ENCODE results near the gene ST3GAL3. TPM values are rescaled to one million over a fixed set of nuclear protein-coding genes. Genes with fewer than 3 reads are reported as not detected.
A peak's percentile ranks its signal among the peaks of the same experiment; 100 is the strongest.
"Not testable (repeated sequence)": the region's sequence is repeated elsewhere in the genome, so short reads cannot be mapped to it uniquely, and the experiment has no call there.

ST3GAL3 gene
- total RNA-seq, 1 donor from 2014 or later = 18.7 TPM

- TF ChIP-seq CTCF (IDR thresholded peaks at IDR 0.05) = no peak
- TF ChIP-seq POLR2A (IDR thresholded peaks at IDR 0.05) = no peak
- TF ChIP-seq POLR2AphosphoS5 (IDR thresholded peaks at IDR 0.05; ENCODE audit: insufficient read depth in 1 of 2, low read depth in 1 of 2) = no peak
- Histone ChIP-seq H3K27me3 (no peaks in the 10 kb centered on the region), H3K4me1 (peaks cover 14% of the 10 kb centered on the region), H3K9me3 (no peaks in the 10 kb centered on the region), H3K36me3 (no peaks in the 10 kb centered on the region), H3K4me3 (no peak overlapping the region), H3K27ac (no peak overlapping the region)
- DNase-seq (ENCODE audit: extremely low spot score in 2 of 2) = no peak
- intact Hi-C loops (cut with DNase I) = no loop called here
Measured at GRCh38 chr1:43832998-43833397, 125.7 kb downstream of the ST3GAL3 start.

- H3K36me3 ChIP-seq; H3K27me3 ChIP-seq; H3K9me3 ChIP-seq; H3K4me3 ChIP-seq; intact Hi-C loops (cut with DNase I); DNase-seq (ENCODE audit: extremely low spot score in 2 of 2): not testable (repeated sequence)
- peak overlapping the region; percentile 53 for H3K27ac ChIP-seq
- peaks cover 21% of the 10 kb centered on the region for H3K4me1 ChIP-seq
Measured at GRCh38 chr1:43833902-43834279, 126.6 kb downstream of the ST3GAL3 start.

GRCh38 chr1:43834280-43835081 lies 127.1 kb downstream of the ST3GAL3 start:
- H3K4me3 ChIP-seq = no peak overlapping the region
- H3K36me3 ChIP-seq = no peaks in the 10 kb centered on the region
- H3K27ac ChIP-seq = peak overlapping the region; percentile 53
- no peak for DNase-seq (ENCODE audit: extremely low spot score in 2 of 2)
- H3K27me3 ChIP-seq = no peaks in the 10 kb centered on the region
- peaks cover 21% of the 10 kb centered on the region for H3K4me1 ChIP-seq
- TF ChIP-seq POLR2A (IDR thresholded peaks at IDR 0.05) (no peak), POLR2AphosphoS5 (IDR thresholded peaks at IDR 0.05; ENCODE audit: insufficient read depth in 1 of 2, low read depth in 1 of 2) (no peak), CTCF (IDR thresholded peaks at IDR 0.05) (no peak)
- intact Hi-C loops (cut with DNase I) = no loop called here
- H3K9me3 ChIP-seq = no peaks in the 10 kb centered on the region

- Histone ChIP-seq H3K9me3 (no peaks in the 10 kb centered on the region), H3K36me3 (no peaks in the 10 kb centered on the region), H3K27me3 (no peaks in the 10 kb centered on the region), H3K27ac (peak overlapping the region; percentile 53), H3K4me1 (peaks cover 21% of the 10 kb centered on the region), H3K4me3 (no peak overlapping the region)
- intact Hi-C loops (cut with DNase I) = no loop called here
- no peak for DNase-seq (ENCODE audit: extremely low spot score in 2 of 2)
- TF ChIP-seq POLR2AphosphoS5 (IDR thresholded peaks at IDR 0.05; ENCODE audit: insufficient read depth in 1 of 2, low read depth in 1 of 2) (no peak), CTCF (IDR thresholded peaks at IDR 0.05) (no peak), POLR2A (IDR thresholded peaks at IDR 0.05) (no peak)
Measured at GRCh38 chr1:43835082-43836021, 128.0 kb downstream of the ST3GAL3 start.

GRCh38 chr1:43836267-43836951 lies 129.1 kb downstream of the ST3GAL3 start:
- H3K4me1 ChIP-seq = peaks cover 21% of the 10 kb centered on the region

More at GRCh38 chr1:43836267-43836951, 129.1 kb downstream of the ST3GAL3 start:
- Histone ChIP-seq H3K4me3 (no peak overlapping the region), H3K9me3 (no peaks in the 10 kb centered on the region), H3K27me3 (no peaks in the 10 kb centered on the region), H3K27ac (no peak overlapping the region), H3K36me3 (no peaks in the 10 kb centered on the region)
- intact Hi-C loops (cut with DNase I) = no loop called here
- TF ChIP-seq POLR2A (IDR thresholded peaks at IDR 0.05) (no peak), CTCF (IDR thresholded peaks at IDR 0.05) (no peak), POLR2AphosphoS5 (IDR thresholded peaks at IDR 0.05; ENCODE audit: insufficient read depth in 1 of 2, low read depth in 1 of 2) (no peak)
- DNase-seq (ENCODE audit: extremely low spot score in 2 of 2) = no peak

Data from vagina (tissue), 2 donors.